SK-N-MC (cell line): ENCODE measurements around the gene COA8.

Source experiments
- EZH2 ChIP-seq: fragments of 200-600 bp; sonication (generic); IDR thresholded peaks from one replicate; pipeline ENCODE4 v1.6.1; 2017; ENCODE audit warnings: antibody characterized with exemption
- FOXP2 ChIP-seq: optimal IDR thresholded peaks from 2 replicates; pipeline ENCODE3; 2011; ENCODE audit warnings: mild to moderate bottlenecking, moderate library complexity; ENCODE audit not compliant: insufficient read depth; ENCODE audit errors: extremely low read length, control extremely low read depth
- POLR2AphosphoS5 ChIP-seq: IDR thresholded peaks from 2 replicates; pipeline ENCODE4 v1.6.1; 2012; ENCODE audit warnings: mild to moderate bottlenecking, low read depth, low read length, borderline replicate concordance

DNA sequence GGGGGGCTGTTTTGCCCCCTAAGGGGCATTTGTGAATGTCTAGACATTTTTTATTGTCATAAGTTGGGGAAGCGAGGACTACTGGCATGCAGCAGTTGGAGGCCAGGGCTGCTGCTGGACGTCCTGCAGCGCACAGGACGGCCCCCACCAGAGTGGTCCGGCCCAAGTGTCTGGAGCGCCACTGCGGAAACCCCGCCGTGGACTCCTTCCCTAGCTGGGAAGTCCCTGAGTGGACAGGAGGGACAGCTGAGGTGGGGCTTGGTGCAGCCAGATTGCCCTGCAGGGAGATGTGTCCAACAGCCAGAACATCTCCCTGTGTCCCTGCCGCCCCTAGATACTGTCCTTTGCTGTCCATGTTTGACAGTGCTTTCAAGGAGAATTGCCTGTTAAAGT is 45.6 kb upstream of the COA8 start:
- TF ChIP-seq EZH2 = no peak
- TF ChIP-seq FOXP2 = no peak
- TF ChIP-seq POLR2AphosphoS5 = no peak; the same call in 1 of the 2 replicates
